ENCODE data around the gene PCGF3.

PCGF3 gene

GRCh38 chr4:705278-706082 lies at the start of gene PCGF3:
PCGF3 (plus strand) TSS chr4:705832; CDS start chr4:733681, 27,849 bp downstream.
- H3K4me3 Mint-ChIP-seq: peak within 1 kb of the TSS; percentile 90
- no peaks in the 10 kb centered on the region for H3K9me3 Mint-ChIP-seq
- H3K27ac Mint-ChIP-seq: peak within 1 kb of the TSS; percentile 75
- H3K4me1 Mint-ChIP-seq: peaks cover 34% of the 10 kb centered on the region
- ATAC-seq (ENCODE audit: low read depth): peak; percentile 96
- peaks cover 6% of the 10 kb centered on the region for H3K36me3 Mint-ChIP-seq
- H3K27me3 Mint-ChIP-seq: no peaks in the 10 kb centered on the region
- peak; percentile 90 to 93 for DNase-seq (ENCODE audit: low spot score in 2 of 2)

- Mint-ChIP-seq H3K9me3 (peaks cover 4% of the 10 kb centered on the region), H3K4me1 (peaks cover 2% of the 10 kb centered on the region), H3K4me3 (no peak overlapping the region), H3K27me3 (peaks cover 5% of the 10 kb centered on the region), H3K36me3 (peaks cover 10% of the 10 kb centered on the region), H3K27ac (no peak overlapping the region)
- ATAC-seq (ENCODE audit: low read depth) (no peak), DNase-seq (ENCODE audit: low spot score in 2 of 2) (no peak)
Measured at GRCh38 chr4:656436-657337, 48.9 kb upstream of the PCGF3 start.

- Mint-ChIP-seq H3K27ac (no peak overlapping the region), H3K9me3 (peaks cover 4% of the 10 kb centered on the region), H3K36me3 (peaks cover 10% of the 10 kb centered on the region), H3K27me3 (peaks cover 1% of the 10 kb centered on the region), H3K4me3 (no peak overlapping the region), H3K4me1 (peaks cover 2% of the 10 kb centered on the region)
- no peak for DNase-seq (ENCODE audit: low spot score in 2 of 2)
- ATAC-seq (ENCODE audit: low read depth): no peak
Measured at GRCh38 chr4:657338-657833, 48.2 kb upstream of the PCGF3 start.

GRCh38 chr4:657834-658667 lies 47.6 kb upstream of the PCGF3 start:
- Mint-ChIP-seq H3K36me3 (peaks cover 10% of the 10 kb centered on the region), H3K9me3 (peaks cover 4% of the 10 kb centered on the region), H3K27ac (no peak overlapping the region), H3K4me3 (no peak overlapping the region), H3K4me1 (peaks cover under 1% of the 10 kb centered on the region), H3K27me3 (no peaks in the 10 kb centered on the region)
- DNase-seq (ENCODE audit: low spot score in 2 of 2) (no peak), ATAC-seq (ENCODE audit: low read depth) (no peak)

GRCh38 chr4:658681-659667 lies 46.7 kb upstream of the PCGF3 start:
- no peak overlapping the region for H3K27ac Mint-ChIP-seq
- ATAC-seq (ENCODE audit: low read depth): no peak
- H3K9me3 Mint-ChIP-seq: peaks cover 4% of the 10 kb centered on the region
- H3K27me3 Mint-ChIP-seq: no peaks in the 10 kb centered on the region
- H3K36me3 Mint-ChIP-seq: peaks cover 10% of the 10 kb centered on the region
- DNase-seq (ENCODE audit: low spot score in 2 of 2): no peak
- peaks cover 2% of the 10 kb centered on the region for H3K4me1 Mint-ChIP-seq
- H3K4me3 Mint-ChIP-seq: no peak overlapping the region

- Mint-ChIP-seq H3K4me3 (no peak overlapping the region), H3K9me3 (peaks cover 4% of the 10 kb centered on the region), H3K36me3 (peaks cover 10% of the 10 kb centered on the region), H3K4me1 (peaks cover 5% of the 10 kb centered on the region), H3K27me3 (no peaks in the 10 kb centered on the region), H3K27ac (no peak overlapping the region)
- ATAC-seq (ENCODE audit: low read depth): no peak
- no peak for DNase-seq (ENCODE audit: low spot score in 2 of 2)
Measured at GRCh38 chr4:659851-660250, 45.8 kb upstream of the PCGF3 start.

GRCh38 chr4:660401-660800 lies 45.2 kb upstream of the PCGF3 start:
- Mint-ChIP-seq H3K4me1 (peaks cover 5% of the 10 kb centered on the region), H3K36me3 (peaks cover 10% of the 10 kb centered on the region), H3K27me3 (no peaks in the 10 kb centered on the region), H3K4me3 (no peak overlapping the region), H3K27ac (no peak overlapping the region), H3K9me3 (peaks cover 4% of the 10 kb centered on the region)
- ATAC-seq (ENCODE audit: low read depth) (no peak), DNase-seq (ENCODE audit: low spot score in 2 of 2) (no peak)

- ATAC-seq (ENCODE audit: low read depth) (no peak), DNase-seq (ENCODE audit: low spot score in 2 of 2) (no peak)
- H3K9me3 Mint-ChIP-seq: peaks cover 4% of the 10 kb centered on the region
- H3K27ac Mint-ChIP-seq: no peak overlapping the region
- H3K4me1 Mint-ChIP-seq: peaks cover 5% of the 10 kb centered on the region
- H3K36me3 Mint-ChIP-seq: peaks cover 10% of the 10 kb centered on the region
- H3K4me3 Mint-ChIP-seq: no peak overlapping the region
- no peaks in the 10 kb centered on the region for H3K27me3 Mint-ChIP-seq
Measured at GRCh38 chr4:661231-661630, 44.4 kb upstream of the PCGF3 start.

GRCh38 chr4:661881-662761 lies 43.5 kb upstream of the PCGF3 start:
- H3K27me3 Mint-ChIP-seq: no peaks in the 10 kb centered on the region
- peaks cover 10% of the 10 kb centered on the region for H3K36me3 Mint-ChIP-seq
- H3K9me3 Mint-ChIP-seq: peaks cover 4% of the 10 kb centered on the region
- peak overlapping the region; percentile 81 for H3K27ac Mint-ChIP-seq
- ATAC-seq (ENCODE audit: low read depth) (no peak), DNase-seq (ENCODE audit: low spot score in 2 of 2) (no peak)
- H3K4me3 Mint-ChIP-seq: peak overlapping the region; percentile 85
- peaks cover 5% of the 10 kb centered on the region for H3K4me1 Mint-ChIP-seq

- peaks cover 5% of the 10 kb centered on the region for H3K4me1 Mint-ChIP-seq
- H3K4me3 Mint-ChIP-seq: peak overlapping the region; percentile 85
- H3K36me3 Mint-ChIP-seq: peaks cover 10% of the 10 kb centered on the region
- DNase-seq (ENCODE audit: low spot score in 2 of 2) (no peak), ATAC-seq (ENCODE audit: low read depth) (no peak)
- H3K9me3 Mint-ChIP-seq: peaks cover 4% of the 10 kb centered on the region
- no peaks in the 10 kb centered on the region for H3K27me3 Mint-ChIP-seq
- peak overlapping the region; percentile 81 for H3K27ac Mint-ChIP-seq
Measured at GRCh38 chr4:663046-663437, 42.6 kb upstream of the PCGF3 start.

- ATAC-seq (ENCODE audit: low read depth) (peak; percentile 90), DNase-seq (ENCODE audit: low spot score in 2 of 2) (peak; percentile 49 to 58)
- Mint-ChIP-seq H3K9me3 (peaks cover 4% of the 10 kb centered on the region), H3K27me3 (no peaks in the 10 kb centered on the region), H3K27ac (peak overlapping the region; percentile 81), H3K4me1 (peaks cover 5% of the 10 kb centered on the region), H3K4me3 (peak overlapping the region; percentile 86), H3K36me3 (peaks cover 10% of the 10 kb centered on the region)
Measured at GRCh38 chr4:663438-664428, 41.9 kb upstream of the PCGF3 start.
